Measurements from ENCODE around the gene UNC5CL. TPM values are rescaled to one million over a fixed set of nuclear protein-coding genes. Genes with fewer than 3 reads are reported as not detected.

The UNC5CL gene
- total RNA-seq, 5 donors from 2014 or later (not counting 1 experiment from before 2014, with no cell fraction given): 4.3 to 7.3 (median 5.5) TPM

DNA sequence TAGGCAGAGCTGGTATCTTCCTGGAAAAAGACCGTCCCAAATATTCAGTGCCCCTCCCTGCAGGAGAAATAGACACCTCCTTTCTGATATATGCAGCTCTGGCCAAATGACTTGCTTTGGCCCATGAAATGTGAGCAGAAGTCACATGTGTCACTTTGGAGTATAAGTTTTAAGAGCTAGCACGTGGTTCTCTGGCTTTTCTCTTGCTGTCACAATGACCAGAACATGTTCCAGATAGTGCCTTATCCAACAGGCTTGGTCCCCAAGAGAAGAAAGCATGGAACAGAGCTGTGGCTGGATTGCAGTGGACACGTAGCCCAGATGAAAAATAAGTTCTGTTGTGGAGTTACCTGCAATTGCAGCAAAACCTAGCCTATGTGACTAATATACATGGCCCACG, 40.4 kb downstream of the UNC5CL start:
- no peak overlapping the region for H3K27ac ChIP-seq (ENCODE audit: low read length)
- no peaks in the 10 kb centered on the region for H3K9me3 ChIP-seq
- no peaks in the 10 kb centered on the region for H3K9me3 Mint-ChIP-seq
- H3K36me3 ChIP-seq (ENCODE audit: control insufficient read depth in 2 of 2, extremely low read depth in 1 of 2, insufficient read depth in 1 of 2, low read length in 1 of 2): no peaks in the 10 kb centered on the region
- H3K4me3 Mint-ChIP-seq: no peak overlapping the region
- no peaks in the 10 kb centered on the region for H3K4me1 ChIP-seq (ENCODE audit: control insufficient read depth in 1 of 2, extremely low read depth in 1 of 2, insufficient read depth in 2 of 2, low read length in 2 of 2)
- no peaks in the 10 kb centered on the region for H3K4me1 Mint-ChIP-seq
- DNase-seq: no peak
- peaks cover 0 to 33% of the 10 kb centered on the region in 2 experiments for H3K27me3 ChIP-seq (replicated peaks in 1 of 2; ENCODE audit: control insufficient read depth in 2 of 2, extremely low read depth in 1 of 2, insufficient read depth in 2 of 2, low read length in 1 of 2)
- no peak overlapping the region for H3K27ac Mint-ChIP-seq
- no peak overlapping the region for H3K4me3 ChIP-seq (ENCODE audit: control insufficient read depth in 1 of 2, extremely low read depth in 1 of 2, low read length in 1 of 2)
- peaks cover 26 to 47% of the 10 kb centered on the region in 2 donors for H3K27me3 Mint-ChIP-seq
- ATAC-seq (replicated peaks in 1 of 4): no peak
- POLR2A ChIA-PET: interaction anchor here in 1 of 2 donors (0.6 kb wide), 1 partner anchor 24 kb away, joined by 3 read pairs; no protein-coding TSS in a partner anchor
- CTCF ChIA-PET: interaction anchor here (0.6 to 1.3 kb wide), 5 partner anchors 29 to 321 kb away, joined by 3 to 7 read pairs (median 4); no protein-coding TSS in a partner anchor
- no peaks in the 10 kb centered on the region for H3K36me3 Mint-ChIP-seq
- WGBS (ENCODE audit: insufficient coverage): 85% methylated on average over 4 of the region's 4 CpGs

DNA sequence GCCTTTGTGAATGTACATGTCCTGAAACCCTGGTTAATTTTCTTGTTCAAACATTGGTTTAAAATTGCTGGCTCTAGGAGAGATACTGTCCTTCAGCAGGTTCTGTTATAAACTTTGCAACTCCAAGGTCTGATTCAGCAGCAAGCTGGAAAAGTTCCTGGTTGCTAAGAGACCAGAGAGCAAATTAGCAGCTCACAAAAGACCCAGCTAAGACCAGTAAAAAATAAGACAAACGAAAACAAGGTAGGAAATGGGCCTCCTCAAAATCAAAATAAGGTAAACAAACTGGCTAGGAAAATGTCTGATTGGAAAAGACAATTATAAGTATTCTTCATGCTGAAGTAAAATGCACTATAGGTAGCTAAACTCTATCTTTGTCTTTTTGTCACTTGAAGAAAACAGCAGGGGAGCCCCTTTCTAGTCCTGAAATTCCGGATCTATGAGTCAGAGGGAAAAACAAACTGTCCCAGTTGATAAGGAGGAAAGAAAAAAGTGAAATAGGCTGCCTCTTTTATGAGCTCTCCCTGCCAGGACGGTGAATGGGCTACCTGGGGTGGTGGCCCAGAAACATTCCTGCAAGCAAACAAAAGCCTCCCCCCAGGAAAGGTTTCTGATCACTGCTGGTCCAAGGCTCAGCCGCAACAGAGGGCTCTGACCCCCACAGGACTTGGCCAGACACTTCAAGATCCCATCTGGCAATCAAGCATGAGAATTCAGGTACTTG, 41.6 kb downstream of the UNC5CL start:
- WGBS (ENCODE audit: insufficient coverage): 60% methylated on average over 1 of the region's 4 CpGs
- no peak overlapping the region for H3K4me3 ChIP-seq (ENCODE audit: control insufficient read depth in 1 of 2, extremely low read depth in 1 of 2, low read length in 1 of 2)
- H3K36me3 ChIP-seq (ENCODE audit: control insufficient read depth in 2 of 2, extremely low read depth in 1 of 2, insufficient read depth in 1 of 2, low read length in 1 of 2): no peaks in the 10 kb centered on the region
- CTCF ChIA-PET: interaction anchor here (0.7 to 1.3 kb wide), 3 partner anchors 22 to 85 kb away, joined by 4 to 7 read pairs (median 6); no protein-coding TSS in a partner anchor
- no peak for DNase-seq
- no peaks in the 10 kb centered on the region for H3K9me3 Mint-ChIP-seq
- H3K4me1 Mint-ChIP-seq: no peaks in the 10 kb centered on the region
- no peak overlapping the region for H3K27ac Mint-ChIP-seq
- H3K27ac ChIP-seq (ENCODE audit: low read length): no peak overlapping the region
- POLR2A ChIA-PET: no interaction called here
- H3K27me3 Mint-ChIP-seq: peaks cover 27 to 45% of the 10 kb centered on the region in 2 donors
- no peaks in the 10 kb centered on the region for H3K9me3 ChIP-seq
- H3K4me1 ChIP-seq (ENCODE audit: control insufficient read depth in 1 of 2, extremely low read depth in 1 of 2, insufficient read depth in 2 of 2, low read length in 2 of 2): no peaks in the 10 kb centered on the region
- H3K27me3 ChIP-seq (replicated peaks in 1 of 2; ENCODE audit: control insufficient read depth in 2 of 2, extremely low read depth in 1 of 2, insufficient read depth in 2 of 2, low read length in 1 of 2): peaks cover 0 to 30% of the 10 kb centered on the region in 2 experiments
- no peak for ATAC-seq (replicated peaks in 1 of 4)
- H3K4me3 Mint-ChIP-seq: no peak overlapping the region
- H3K36me3 Mint-ChIP-seq: no peaks in the 10 kb centered on the region

DNA sequence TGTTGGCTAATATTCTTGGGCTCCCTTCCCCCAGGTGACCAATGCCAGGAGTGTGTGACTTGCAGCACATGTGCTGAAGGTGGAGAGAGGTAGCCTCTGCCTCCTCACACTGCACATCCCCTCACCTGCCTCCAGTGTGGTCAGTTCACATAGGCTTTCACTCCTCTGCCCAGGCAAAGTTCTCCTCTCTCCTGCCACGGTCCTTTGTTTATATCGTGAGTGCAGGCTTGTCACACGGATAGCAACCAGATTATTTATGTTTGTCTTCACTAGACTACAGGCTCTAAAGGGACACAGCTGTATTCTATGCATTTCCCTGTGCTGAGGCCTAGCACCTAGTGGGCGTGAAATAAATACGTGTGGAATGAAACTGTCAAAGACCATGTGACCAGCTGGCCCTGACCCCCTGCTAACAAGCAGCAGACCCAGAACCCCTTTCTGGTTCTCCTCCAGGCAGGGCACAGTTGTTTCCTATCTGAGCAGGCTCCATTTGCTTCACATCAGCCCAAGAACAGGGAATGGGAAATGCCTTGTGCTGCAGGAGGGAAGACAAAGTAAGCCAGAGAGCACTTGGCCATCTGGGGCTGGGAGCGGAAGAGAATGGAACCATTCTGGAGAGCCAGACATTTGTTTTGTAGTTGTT, 42.3 kb downstream of the UNC5CL start:
- WGBS (ENCODE audit: insufficient coverage): 89% methylated on average over 3 of the region's 6 CpGs

DNA sequence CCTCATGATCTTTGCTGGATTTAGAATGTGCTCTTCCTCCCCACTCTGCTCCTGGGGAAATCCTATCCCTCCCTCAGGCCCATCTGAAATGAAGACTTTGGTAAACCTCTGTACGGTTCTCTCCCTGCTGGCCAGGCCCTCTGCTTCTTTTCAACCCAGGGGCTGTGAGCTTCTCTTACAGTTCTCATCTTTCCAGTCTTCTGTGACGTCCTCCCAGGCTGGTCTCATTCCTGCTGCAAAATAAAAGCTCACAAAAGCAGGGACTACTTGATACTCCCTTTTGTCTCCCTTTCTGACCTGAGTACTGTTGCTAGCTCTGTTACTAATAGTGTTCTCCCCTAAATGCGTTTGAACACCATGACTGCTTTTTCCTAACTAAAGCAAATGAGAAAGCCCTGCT, 46.3 kb downstream of the UNC5CL start:
- H3K4me3 ChIP-seq (ENCODE audit: control insufficient read depth in 1 of 2, extremely low read depth in 1 of 2, low read length in 1 of 2): no peak overlapping the region
- H3K4me1 Mint-ChIP-seq: no peaks in the 10 kb centered on the region
- H3K9me3 ChIP-seq: no peaks in the 10 kb centered on the region
- H3K36me3 Mint-ChIP-seq: no peaks in the 10 kb centered on the region
- WGBS (ENCODE audit: insufficient coverage): 76% methylated on average over 3 of the region's 3 CpGs
- H3K27ac Mint-ChIP-seq: no peak overlapping the region
- DNase-seq: no peak
- no peak for ATAC-seq (replicated peaks in 1 of 4)
- H3K27ac ChIP-seq (ENCODE audit: low read length): no peak overlapping the region
- H3K27me3 Mint-ChIP-seq: peaks cover 41 to 43% of the 10 kb centered on the region in 2 donors
- H3K9me3 Mint-ChIP-seq: no peaks in the 10 kb centered on the region
- POLR2A ChIA-PET: no interaction called here
- no peaks in the 10 kb centered on the region for H3K36me3 ChIP-seq (ENCODE audit: control insufficient read depth in 2 of 2, extremely low read depth in 1 of 2, insufficient read depth in 1 of 2, low read length in 1 of 2)
- CTCF ChIA-PET: interaction anchor here in 1 of 2 donors (0.6 kb wide), 1 partner anchor 285 kb away, joined by 5 read pairs; no protein-coding TSS in a partner anchor
- H3K4me3 Mint-ChIP-seq: no peak overlapping the region
- peaks cover 0 to 25% of the 10 kb centered on the region in 2 experiments for H3K27me3 ChIP-seq (replicated peaks in 1 of 2; ENCODE audit: control insufficient read depth in 2 of 2, extremely low read depth in 1 of 2, insufficient read depth in 2 of 2, low read length in 1 of 2)
- no peaks in the 10 kb centered on the region for H3K4me1 ChIP-seq (ENCODE audit: control insufficient read depth in 1 of 2, extremely low read depth in 1 of 2, insufficient read depth in 2 of 2, low read length in 2 of 2)

More for the DNA sequence above, 42.3 kb downstream of the UNC5CL start:
- no peak overlapping the region for H3K4me3 ChIP-seq (ENCODE audit: control insufficient read depth in 1 of 2, extremely low read depth in 1 of 2, low read length in 1 of 2)
- DNase-seq (no peak), ATAC-seq (replicated peaks in 1 of 4) (no peak)
- H3K36me3 ChIP-seq (ENCODE audit: control insufficient read depth in 2 of 2, extremely low read depth in 1 of 2, insufficient read depth in 1 of 2, low read length in 1 of 2): no peaks in the 10 kb centered on the region
- no peak overlapping the region for H3K27ac ChIP-seq (ENCODE audit: low read length)
- no peaks in the 10 kb centered on the region for H3K9me3 Mint-ChIP-seq
- H3K4me1 Mint-ChIP-seq: no peaks in the 10 kb centered on the region
- POLR2A ChIA-PET: no interaction called here
- peaks cover 32 to 44% of the 10 kb centered on the region in 2 donors for H3K27me3 Mint-ChIP-seq
- H3K4me3 Mint-ChIP-seq: no peak overlapping the region
- H3K27ac Mint-ChIP-seq: no peak overlapping the region
- no peaks in the 10 kb centered on the region for H3K4me1 ChIP-seq (ENCODE audit: control insufficient read depth in 1 of 2, extremely low read depth in 1 of 2, insufficient read depth in 2 of 2, low read length in 2 of 2)
- no peaks in the 10 kb centered on the region for H3K36me3 Mint-ChIP-seq
- H3K9me3 ChIP-seq: no peaks in the 10 kb centered on the region
- CTCF ChIA-PET: no interaction called here
- H3K27me3 ChIP-seq (replicated peaks in 1 of 2; ENCODE audit: control insufficient read depth in 2 of 2, extremely low read depth in 1 of 2, insufficient read depth in 2 of 2, low read length in 1 of 2): peaks cover 0 to 30% of the 10 kb centered on the region in 2 experiments

DNA sequence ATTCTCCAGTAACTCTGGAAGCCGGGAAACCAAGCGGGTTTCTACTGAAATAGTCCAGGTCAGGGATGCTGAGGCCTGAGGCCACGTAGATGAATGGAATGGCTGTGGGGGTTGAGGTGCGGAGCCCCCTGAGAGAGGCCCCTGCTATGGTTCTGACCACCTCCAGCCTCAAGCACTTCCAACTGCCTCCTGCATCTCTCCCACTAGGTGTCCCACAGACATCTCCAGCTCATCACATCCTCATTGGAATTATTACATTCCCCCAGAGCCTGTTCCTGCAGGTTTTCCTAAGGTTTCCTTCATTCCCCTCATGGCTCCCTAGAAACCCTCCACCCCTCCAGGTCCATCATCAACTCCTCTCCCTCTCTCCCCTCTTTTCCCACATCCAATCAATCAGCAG, 48.7 kb downstream of the UNC5CL start:
- ChIA-PET CTCF (no interaction called here), POLR2A (no interaction called here)
- Histone ChIP-seq H3K36me3 (ENCODE audit: control insufficient read depth in 2 of 2, extremely low read depth in 1 of 2, insufficient read depth in 1 of 2, low read length in 1 of 2) (no peaks in the 10 kb centered on the region), H3K4me1 (ENCODE audit: control insufficient read depth in 1 of 2, extremely low read depth in 1 of 2, insufficient read depth in 2 of 2, low read length in 2 of 2) (no peaks in the 10 kb centered on the region), H3K4me3 (ENCODE audit: control insufficient read depth in 1 of 2, extremely low read depth in 1 of 2, low read length in 1 of 2) (no peak overlapping the region), H3K9me3 (no peaks in the 10 kb centered on the region), H3K27me3 (replicated peaks in 1 of 2; ENCODE audit: control insufficient read depth in 2 of 2, extremely low read depth in 1 of 2, insufficient read depth in 2 of 2, low read length in 1 of 2) (peaks cover 0 to 6% of the 10 kb centered on the region in 2 experiments), H3K27ac (ENCODE audit: low read length) (no peak overlapping the region)
- peaks cover 39 to 41% of the 10 kb centered on the region in 2 donors for H3K27me3 Mint-ChIP-seq
- no peaks in the 10 kb centered on the region for H3K4me1 Mint-ChIP-seq
- H3K36me3 Mint-ChIP-seq: no peaks in the 10 kb centered on the region
- no CpG with 5 or more reads among the region's 4 CpGs for WGBS (ENCODE audit: insufficient coverage)
- H3K4me3 Mint-ChIP-seq: no peak overlapping the region
- no peaks in the 10 kb centered on the region for H3K9me3 Mint-ChIP-seq
- DNase-seq (no peak), ATAC-seq (replicated peaks in 1 of 4) (no peak)
- no peak overlapping the region for H3K27ac Mint-ChIP-seq

DNA sequence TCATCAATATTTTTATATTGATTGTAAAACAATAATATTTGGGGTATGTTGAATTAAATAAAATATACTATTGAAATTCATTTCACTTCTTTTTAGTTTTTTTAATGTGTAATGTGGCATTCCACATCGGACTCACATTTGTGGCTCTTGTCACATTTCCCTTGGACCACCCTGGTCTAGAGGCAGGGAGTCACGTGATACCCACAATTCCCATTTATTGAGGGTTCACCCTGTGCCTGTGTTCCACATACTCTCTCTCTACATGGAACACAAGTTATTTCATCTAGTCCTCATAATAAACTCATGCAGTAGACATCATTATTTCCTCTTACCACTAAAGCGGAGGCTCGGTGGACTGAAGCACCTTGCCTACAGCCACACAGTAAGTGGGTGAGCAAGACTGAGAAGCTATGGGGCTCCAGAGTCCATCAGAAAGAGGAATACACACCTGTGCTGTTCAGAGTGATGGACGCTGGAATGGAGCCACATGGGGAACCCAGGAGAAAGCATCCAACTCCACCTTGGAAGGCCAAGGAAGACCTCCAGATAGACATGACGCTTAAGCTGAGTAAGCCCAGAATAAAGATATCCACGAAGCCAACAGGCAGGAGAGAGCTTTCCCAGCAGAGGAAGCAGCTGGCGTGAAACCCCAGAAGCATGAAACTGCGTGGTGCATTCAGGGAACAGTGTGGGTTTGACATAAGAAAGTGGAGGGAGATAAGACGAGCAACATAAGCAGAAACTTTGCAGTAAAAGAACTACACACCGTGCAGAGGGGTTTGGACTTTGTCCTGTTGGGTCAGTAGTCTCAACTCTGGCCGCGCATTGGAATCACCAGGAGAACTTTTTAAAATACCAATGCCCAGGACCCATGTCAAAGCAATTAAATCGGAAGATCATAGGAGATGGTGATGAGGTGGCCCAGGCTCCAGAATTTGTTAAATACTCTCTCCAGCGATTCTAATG, 49.5 kb downstream of the UNC5CL start:
- no peaks in the 10 kb centered on the region for H3K9me3 Mint-ChIP-seq
- no peak overlapping the region for H3K27ac Mint-ChIP-seq
- WGBS (ENCODE audit: insufficient coverage): 66% methylated on average over 7 of the region's 15 CpGs
- H3K36me3 ChIP-seq (ENCODE audit: control insufficient read depth in 2 of 2, extremely low read depth in 1 of 2, insufficient read depth in 1 of 2, low read length in 1 of 2): no peaks in the 10 kb centered on the region
- no peaks in the 10 kb centered on the region for H3K4me1 Mint-ChIP-seq
- H3K4me3 Mint-ChIP-seq: no peak overlapping the region
- no peaks in the 10 kb centered on the region for H3K9me3 ChIP-seq
- ChIA-PET CTCF (no interaction called here), POLR2A (no interaction called here)
- DNase-seq: no peak
- peaks cover 0 to 6% of the 10 kb centered on the region in 2 experiments for H3K27me3 ChIP-seq (replicated peaks in 1 of 2; ENCODE audit: control insufficient read depth in 2 of 2, extremely low read depth in 1 of 2, insufficient read depth in 2 of 2, low read length in 1 of 2)
- H3K4me1 ChIP-seq (ENCODE audit: control insufficient read depth in 1 of 2, extremely low read depth in 1 of 2, insufficient read depth in 2 of 2, low read length in 2 of 2): no peaks in the 10 kb centered on the region
- no peak overlapping the region for H3K4me3 ChIP-seq (ENCODE audit: control insufficient read depth in 1 of 2, extremely low read depth in 1 of 2, low read length in 1 of 2)
- no peaks in the 10 kb centered on the region for H3K36me3 Mint-ChIP-seq
- H3K27ac ChIP-seq (ENCODE audit: low read length): no peak overlapping the region
- peaks cover 34 to 37% of the 10 kb centered on the region in 2 donors for H3K27me3 Mint-ChIP-seq
- no peak for ATAC-seq (replicated peaks in 1 of 4)
